RWPE1 (cell line): Measurements from ENCODE around the gene ZRANB2.

Experiments
- CTCF ChIA-PET: fragments of 350-600 bp; sonication (Branson Sonifier 250); formaldehyde crosslinking; extraction: SDS; loops from one replicate; lab custom pipeline; 2021; lab: Yijun Ruan, JAX
- POLR2A ChIA-PET: fragments of 400-600 bp; formaldehyde crosslinking; extraction: SDS; loops from one replicate; lab custom pipeline; 2020; ENCODE audit warnings: antibody characterized with exemption; ENCODE audit not compliant: low non-redundant PET; lab: Yijun Ruan, JAX
- DNase-seq: peaks from one replicate; pipeline ENCODE4 v3.0.0; 2012; ENCODE audit warnings: low spot score
- H3K27ac ChIP-seq: fragments of 450-650 bp; 2 replicates; pipeline ENCODE4 v1.5.1; 2017
- TF ChIP-seq, protein P1 (sequence below): fragments of 450-650 bp; conservative IDR thresholded peaks from 2 replicates; pipeline ENCODE4 v1.5.1; 2017; ENCODE audit warnings: low read depth, mild to moderate bottlenecking

The ZRANB2 gene

DNA sequence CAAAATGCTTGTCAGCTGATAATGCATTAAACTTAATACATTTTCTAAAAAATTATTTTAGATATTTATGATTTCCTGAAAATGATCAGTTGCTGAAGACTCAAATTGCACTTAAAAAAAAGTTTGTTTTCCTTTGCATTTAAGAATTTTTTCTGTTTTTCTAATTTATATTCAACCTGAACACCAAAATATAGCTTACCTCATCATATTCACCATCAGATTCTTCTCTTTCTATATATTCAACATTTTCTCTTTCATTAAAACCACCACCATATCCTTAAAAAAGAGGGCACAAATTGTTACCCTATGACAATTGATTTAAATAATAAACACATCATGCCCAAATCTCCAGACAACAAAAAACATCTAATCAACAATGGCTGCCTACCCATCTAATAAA, 8.6 kb downstream of the ZRANB2 start:
- ChIA-PET CTCF (no interaction called here), POLR2A (no interaction called here)
- DNase-seq = no peak

DNA sequence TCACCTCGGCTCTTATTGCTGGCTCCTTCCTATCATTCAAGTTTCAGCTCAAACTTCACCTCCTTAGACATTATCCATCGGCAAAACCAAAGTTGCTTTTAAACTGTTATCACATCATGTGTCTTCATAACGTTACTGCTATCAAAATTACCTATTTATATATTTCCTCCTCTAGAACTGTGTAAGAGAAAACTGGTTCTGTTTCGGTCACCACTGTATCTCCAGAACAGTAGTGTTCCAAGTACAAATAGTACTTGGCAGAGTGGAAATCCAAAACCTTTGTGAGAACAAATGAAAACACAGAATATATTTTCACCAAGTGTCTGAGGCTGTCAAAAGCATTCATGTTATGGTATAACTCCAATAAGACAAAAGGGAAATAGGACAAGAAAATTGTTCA, 9.1 kb downstream of the ZRANB2 start:
- DNase-seq = no peak
- ChIA-PET POLR2A (no interaction called here), CTCF (no interaction called here)
- TF ChIP-seq, protein P1, sequence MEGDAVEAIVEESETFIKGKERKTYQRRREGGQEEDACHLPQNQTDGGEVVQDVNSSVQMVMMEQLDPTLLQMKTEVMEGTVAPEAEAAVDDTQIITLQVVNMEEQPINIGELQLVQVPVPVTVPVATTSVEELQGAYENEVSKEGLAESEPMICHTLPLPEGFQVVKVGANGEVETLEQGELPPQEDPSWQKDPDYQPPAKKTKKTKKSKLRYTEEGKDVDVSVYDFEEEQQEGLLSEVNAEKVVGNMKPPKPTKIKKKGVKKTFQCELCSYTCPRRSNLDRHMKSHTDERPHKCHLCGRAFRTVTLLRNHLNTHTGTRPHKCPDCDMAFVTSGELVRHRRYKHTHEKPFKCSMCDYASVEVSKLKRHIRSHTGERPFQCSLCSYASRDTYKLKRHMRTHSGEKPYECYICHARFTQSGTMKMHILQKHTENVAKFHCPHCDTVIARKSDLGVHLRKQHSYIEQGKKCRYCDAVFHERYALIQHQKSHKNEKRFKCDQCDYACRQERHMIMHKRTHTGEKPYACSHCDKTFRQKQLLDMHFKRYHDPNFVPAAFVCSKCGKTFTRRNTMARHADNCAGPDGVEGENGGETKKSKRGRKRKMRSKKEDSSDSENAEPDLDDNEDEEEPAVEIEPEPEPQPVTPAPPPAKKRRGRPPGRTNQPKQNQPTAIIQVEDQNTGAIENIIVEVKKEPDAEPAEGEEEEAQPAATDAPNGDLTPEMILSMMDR = no peak
- no peak overlapping the region for H3K27ac ChIP-seq

More for the DNA sequence above, 8.6 kb downstream of the ZRANB2 start:
- H3K27ac ChIP-seq = no peak overlapping the region
- TF ChIP-seq, protein P1 = no peak

GRCh38 chr1:71068325-71069240, 12.3 kb downstream of the ZRANB2 start:
- POLR2A ChIA-PET = no interaction called here
- CTCF ChIA-PET = interaction anchor here (0.9 kb wide), 1 partner anchor 424 kb away, joined by 3 read pairs; no protein-coding TSS in a partner anchor
- TF ChIP-seq, protein P1 = no peak
- no peak for DNase-seq
- no peak overlapping the region for H3K27ac ChIP-seq

DNA sequence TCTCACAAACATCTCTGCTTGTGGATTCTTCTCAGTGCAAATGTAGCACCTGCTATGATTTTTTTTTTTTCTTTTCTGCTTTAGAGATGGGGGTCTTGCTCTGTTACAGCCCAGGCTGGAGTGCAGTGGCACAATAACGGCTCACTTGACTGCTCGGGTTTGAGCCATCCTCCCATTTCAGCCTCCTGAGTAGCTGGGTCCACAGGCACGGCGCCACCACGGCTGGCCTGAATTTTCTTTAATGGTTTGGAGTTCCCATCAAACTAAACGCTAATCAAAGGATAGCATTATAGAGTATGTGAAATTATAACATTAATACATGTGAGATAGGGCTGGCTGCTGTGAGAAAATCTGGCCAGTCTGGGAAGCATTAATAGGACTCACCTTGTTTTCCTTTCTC, 26.0 kb downstream of the ZRANB2 start:
- CTCF ChIA-PET = no interaction called here
- no peak overlapping the region for H3K27ac ChIP-seq
- no peak for DNase-seq
- TF ChIP-seq, protein P1 = no peak
- POLR2A ChIA-PET = no interaction called here

DNA sequence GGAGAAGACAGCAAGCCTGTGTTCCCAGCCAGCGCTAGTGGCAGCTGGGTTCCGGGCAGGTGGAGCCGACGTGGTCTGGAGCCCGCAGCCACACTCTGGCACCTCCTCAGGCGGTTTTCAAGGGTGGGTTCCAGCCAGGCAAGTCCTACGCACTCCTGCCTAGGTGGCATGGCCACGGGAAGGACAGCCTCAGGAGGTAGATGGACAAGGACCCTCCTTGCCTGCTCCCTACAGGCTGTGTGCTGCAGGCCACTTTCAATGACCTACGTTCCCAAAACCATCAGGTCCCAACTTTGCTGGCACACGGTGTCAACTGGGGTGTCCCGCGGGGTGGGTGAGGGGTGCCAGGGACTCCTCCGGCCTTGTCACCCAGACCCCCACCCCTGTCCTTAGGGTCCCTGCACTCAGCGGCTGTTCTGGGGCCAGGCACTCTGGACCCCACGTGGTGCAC, 26.5 kb downstream of the ZRANB2 start:
- DNase-seq = no peak
- ChIA-PET CTCF (no interaction called here), POLR2A (no interaction called here)
- no peak overlapping the region for H3K27ac ChIP-seq
- TF ChIP-seq, protein P1 = no peak

- ChIA-PET POLR2A (no interaction called here), CTCF (no interaction called here)
- DNase-seq = no peak
- TF ChIP-seq, protein P1 = no peak
- no peak overlapping the region for H3K27ac ChIP-seq
These were observed 27.1 kb downstream of the ZRANB2 start for GRCh38 chr1:71053758-71054157.
